ENCODE data around the gene C22orf39.

Gene C22orf39, protein sequence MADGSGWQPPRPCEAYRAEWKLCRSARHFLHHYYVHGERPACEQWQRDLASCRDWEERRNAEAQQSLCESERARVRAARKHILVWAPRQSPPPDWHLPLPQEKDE

DNA sequence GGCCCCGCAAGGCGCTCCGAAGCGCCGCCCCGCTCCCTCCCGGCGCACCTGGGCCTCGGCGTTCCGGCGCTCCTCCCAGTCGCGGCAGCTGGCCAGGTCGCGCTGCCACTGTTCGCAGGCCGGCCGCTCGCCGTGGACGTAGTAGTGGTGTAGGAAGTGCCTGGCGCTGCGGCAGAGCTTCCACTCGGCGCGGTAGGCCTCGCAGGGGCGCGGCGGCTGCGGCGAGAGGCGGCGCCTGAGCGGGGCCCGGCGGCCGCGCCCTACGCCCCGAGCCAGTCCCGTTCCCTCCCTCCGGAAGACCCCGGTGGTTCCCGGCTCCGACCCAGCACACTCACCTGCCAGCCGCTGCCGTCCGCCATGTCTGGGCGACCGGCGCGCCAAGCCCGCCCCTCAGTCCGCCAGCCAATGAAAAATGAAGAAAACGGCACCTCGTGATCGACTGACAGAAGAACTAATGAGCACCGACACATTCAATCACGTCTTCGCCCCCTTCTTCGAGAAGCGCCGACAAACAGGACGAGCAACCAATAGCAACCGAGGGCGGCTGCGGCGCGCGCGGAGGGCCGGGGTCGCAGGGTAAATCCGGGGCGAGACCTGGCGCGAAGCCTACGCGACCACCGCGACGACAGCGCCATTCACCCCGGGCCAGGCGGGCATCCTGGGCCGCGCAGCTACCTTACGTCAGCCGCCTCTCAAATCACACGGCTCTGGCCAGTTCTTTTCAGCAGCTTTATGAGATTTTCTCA, at the start of gene C22orf39:
TSS of gene C22orf39 (minus strand) at position 382 of the 746 bp plus-strand sequence. CDS start at position 359, 23 bp downstream.
- peak; percentile 97 for DNase-seq

DNA sequence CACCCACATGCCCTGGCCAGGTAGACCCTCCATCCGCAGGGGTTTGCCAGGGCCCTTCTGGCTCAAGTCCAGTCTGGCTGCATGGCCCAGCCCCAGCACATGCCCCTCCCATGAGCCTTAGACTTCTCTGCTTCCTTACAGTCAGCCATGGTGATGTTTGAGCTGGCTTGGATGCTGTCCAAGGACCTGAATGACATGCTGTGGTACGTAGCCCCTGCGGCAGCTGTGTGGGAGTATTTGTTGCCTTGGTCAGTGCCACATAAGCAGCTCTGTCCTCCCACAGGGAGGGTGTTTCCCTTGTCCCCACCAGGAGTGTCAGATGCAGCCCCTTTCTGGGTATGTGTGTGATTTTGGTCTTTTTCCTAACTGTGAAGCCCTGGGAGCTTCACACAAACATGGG, 49.7 kb upstream of the C22orf39 start:
- DNase-seq = peak; percentile 17

DNA sequence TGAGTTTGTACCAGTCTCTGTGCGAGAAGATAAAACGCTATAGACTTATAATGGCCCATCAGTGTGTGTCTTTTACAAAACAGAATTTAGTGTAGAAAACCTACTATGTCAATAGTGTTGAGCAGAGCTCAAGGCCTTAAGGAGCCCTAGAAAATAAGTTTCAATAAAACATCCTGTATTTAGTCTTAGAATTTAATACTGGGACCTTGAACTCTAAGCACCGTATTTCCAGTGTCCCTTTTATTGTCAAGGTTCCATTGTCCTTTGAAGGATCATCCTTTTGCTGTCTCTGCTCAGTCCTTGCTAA, 48.8 kb upstream of the C22orf39 start:
- no peak for DNase-seq

DNA sequence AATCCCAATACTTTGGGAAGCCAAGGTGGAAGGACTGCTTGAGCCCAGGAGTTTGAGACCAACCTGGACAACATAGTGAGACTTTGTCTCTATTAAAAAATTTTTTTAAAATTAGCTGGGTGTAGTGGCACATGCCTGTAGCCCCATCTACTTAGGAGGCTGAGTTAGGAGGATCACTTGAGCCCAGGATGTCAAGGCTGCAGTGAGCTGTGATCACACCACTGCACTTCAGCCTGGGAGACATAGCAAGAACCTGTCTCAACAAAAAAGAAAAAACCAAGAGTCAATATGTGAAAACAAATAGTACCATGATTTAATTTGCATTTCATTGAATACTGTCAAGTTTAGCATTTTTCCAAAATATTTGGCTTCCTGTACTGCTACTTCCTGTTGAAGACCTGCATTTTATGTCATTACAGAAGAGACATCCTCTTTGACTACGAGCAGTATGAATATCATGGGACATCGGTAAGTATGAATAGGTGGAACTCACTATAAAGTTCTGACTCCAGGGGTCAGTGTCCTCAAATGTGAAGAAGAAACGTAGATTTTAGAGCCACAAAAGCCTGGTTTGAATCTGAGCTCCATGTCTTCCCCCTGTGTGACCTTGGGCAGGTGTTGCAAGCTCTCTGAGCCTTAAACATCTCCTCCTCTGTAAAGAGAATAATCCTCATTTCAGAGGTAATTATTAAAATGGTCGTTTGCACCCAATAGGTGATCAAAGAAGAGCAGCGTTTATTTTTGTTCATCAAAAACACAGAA, 48.2 kb upstream of the C22orf39 start:
- DNase-seq = no peak

DNA sequence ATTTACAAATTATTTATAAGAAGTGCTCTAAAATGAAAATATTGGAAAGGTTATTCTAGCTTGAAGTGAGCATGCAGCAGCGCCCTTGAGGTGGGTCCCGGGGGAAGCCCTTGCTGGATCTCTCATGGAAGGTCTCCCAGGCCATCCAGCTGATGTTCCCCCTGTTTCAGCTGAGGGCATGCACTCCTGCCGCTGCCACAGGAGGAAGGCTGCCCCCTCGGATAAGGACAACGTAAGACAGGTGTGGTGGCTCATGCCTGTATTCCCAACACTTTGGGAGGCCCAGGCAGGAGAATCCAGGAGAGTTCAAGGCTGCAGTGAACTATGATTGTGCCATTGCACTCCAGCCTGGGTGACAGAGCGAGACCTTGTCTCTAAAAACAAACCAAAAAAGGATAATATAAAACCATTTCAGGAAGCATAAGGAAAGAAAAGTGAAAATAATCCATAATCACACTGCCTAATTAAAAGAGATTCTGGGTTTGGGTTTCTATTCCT, 47.2 kb upstream of the C22orf39 start:
- no peak for DNase-seq

DNA sequence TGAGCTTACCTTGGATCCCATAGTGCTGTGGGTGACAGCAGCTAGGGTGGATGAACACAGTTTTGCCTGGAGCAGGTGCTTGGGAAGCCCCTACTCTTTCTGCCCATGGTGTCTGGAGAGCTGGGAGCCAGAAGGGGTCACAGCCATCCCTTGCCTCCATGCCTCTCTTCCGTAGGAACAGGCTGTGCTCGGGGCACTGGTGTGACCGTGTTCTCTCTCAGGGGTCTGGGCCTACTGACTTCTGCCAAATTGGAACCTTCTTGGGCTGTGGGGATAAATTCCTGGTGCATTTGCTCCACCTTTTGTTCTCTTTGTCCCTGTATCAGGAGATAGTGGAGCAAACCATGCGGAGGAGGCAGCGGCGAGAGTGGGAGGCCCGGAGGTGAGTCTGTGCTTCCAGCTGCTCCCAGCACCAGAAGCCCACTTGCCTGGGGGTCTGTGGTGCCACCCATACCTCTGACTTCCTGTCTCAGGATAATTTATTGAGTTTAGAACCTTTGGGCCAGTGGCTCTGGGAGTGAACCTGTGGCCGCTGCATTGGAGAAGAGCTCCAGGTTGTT, 46.6 kb upstream of the C22orf39 start:
- DNase-seq = no peak

DNA sequence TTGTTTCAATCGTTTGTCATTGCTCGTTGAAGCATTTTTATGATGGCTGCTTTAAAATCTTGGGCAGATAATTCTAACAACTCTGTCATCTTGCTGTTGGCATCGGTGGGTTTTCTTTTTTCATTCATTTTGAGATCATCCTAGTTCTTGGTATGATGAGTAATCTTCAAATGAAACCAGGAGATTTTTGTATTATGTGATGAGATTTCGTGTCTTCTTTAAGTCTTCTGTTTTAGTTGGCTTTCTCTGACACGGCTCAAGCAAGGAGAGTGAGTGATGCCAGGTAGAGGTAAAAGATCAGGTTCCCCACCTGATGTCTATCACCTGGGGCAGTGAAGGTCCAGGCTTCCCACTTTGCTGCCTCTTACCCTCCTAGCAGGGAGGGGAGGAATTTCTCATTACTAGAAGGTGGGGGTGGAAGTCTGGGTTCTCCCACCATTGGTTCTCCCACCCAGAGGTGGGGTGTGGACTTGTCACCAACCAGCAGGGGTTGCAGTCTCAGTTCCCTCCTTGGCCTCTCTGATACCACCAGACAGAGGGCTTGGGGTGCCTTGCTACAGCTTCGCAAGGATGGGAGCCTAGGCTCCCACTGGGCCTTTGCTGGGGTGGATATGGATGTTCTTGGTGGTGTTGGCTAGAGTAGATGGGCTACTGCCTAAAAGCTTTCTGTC, 45.1 kb upstream of the C22orf39 start:
- DNase-seq = no peak

DNA sequence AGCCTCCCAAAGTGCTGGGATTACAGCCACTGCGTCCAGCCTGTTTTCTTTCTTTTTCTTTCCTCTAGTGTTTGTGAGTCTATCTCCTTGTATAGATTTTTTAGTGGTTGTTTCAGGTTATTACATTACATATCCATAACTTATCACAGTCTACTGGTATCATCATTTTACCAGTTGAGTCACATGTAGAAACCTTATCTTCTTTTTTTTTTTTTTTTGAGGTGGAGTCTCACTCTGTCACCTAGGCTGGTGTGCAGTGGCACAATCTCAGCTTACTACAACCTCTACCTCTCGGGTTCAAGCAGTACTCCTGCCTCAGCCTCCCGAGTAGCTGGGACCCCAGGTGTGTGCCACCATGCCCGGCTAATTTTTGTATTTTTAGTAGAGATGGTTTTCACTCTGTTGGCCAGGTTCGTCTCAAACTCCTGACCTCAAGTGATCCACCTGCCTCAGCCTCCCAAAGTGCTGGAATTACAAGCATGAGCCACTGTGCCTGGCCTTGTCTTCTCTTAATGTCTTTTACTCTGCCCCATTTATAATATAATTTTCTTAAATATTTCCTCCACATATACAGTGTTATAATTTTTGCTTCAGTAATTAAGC, 43.2 kb upstream of the C22orf39 start:
- no peak for DNase-seq

DNA sequence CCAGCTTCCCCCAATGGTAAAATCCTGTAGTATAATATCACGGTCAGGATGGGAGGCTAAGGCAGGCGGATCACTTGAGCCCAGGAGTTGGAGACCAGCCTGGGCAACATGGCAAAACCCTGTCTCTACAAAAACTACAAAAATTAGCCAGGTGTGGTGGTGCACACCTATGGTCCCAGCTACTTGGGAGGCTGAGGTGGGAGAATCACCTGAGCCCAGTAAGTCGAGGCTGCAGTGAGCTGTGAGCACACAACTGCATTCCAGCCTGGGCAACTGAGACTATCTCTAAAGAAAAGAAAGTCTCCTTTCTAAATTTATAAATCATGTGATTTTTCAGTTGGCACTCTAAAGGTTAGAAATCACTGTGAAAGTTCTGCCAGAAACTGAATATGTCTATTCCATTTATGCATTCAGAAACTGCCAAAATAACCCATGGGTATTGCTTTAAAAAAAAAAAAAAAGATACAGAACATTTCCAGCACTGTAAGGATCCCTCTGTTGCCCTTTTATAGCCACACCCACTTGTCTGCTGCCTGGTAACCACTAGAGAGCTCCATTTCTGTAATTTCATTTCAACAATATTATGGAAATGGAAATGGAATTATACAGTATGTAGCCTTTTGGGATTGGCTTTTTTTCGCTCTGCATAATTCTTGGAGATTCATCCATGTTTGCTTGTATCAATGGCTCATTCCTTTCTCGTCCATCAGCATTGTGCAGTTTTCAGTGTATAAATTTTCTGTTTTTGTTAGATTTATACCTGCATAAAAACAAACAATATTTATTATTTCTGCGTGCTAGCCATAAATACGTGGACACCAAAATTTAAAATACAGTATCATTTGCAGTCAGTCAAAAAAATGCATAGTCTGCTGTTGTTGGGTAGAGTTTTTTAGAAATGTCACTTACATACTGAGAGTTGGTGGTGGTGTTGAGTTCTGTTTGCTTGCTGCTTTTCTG, 41.7 kb upstream of the C22orf39 start:
- no peak for DNase-seq

DNA sequence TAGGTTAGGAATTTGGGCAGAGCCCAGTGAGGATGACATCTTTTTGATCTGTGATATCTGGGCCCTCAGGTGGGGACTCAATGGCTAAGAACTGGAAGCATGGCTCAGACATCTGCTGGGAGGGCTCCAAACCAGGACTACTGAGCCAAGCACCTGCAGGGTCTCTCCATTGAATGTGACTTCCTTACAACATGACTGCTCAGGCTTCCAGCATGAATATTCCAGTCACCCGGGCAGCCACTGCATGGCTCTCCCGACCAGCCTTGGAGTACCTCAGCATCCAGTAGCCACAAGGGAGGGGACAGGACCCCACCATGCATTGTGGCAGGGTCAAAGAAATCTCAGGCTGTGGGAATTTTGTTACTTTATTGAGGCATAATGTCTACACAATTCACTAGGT, 40.8 kb upstream of the C22orf39 start:
- DNase-seq = no peak

DNA sequence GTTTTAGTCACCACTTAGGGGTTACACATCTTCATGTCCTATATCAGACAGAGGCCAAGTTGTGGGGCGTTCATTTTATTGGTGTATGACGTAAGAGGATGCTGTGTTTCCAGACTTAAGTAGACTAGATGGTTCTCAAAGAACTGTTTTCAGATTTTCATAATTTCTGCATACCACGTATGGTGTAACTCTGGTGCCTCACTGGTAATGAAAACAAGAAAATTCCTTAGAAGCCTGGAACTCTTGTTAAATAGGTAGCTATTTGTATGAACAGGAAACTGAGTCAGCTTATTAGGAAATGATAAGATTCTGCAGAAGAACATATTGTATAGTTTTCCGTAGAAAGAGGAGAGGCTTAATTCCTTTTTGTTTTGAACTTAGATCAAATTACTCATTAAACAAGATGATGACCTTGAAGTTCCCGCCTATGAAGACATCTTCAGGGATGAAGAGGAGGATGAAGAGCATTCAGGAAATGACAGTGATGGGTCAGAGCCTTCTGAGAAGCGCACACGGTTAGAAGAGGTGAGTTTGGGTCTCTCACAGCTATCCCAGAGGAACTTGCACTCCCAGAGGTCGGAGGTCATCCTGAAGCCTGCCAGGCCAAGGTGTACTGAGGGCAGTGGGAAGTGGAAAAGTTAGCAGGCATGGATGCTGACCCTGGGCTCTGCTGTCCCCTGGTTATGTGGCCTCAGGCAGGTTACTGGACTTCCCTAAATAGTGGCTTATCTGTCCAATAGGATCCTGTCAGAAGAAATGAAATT, 36.2 kb upstream of the C22orf39 start:
- no peak for DNase-seq

DNA sequence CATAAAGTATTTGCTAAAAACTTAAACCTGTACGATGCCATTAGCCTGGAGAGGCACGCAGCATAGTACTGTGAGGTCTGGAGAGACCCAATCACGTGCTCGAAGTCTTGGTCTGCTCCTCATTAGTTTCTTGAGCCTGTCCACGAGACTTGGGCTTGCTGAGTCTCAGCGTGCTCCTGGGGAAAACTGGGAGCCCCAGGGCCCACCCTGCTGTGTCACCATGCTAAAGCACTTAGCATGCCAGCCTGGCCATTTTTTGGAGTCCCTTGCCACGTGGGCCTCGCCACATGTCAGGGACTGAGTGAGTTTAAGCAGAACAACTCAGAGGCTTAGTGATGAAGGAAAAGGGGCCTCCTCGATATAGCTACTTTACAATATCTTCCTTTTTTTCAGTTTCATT, 34.8 kb upstream of the C22orf39 start:
- no peak for DNase-seq

DNA sequence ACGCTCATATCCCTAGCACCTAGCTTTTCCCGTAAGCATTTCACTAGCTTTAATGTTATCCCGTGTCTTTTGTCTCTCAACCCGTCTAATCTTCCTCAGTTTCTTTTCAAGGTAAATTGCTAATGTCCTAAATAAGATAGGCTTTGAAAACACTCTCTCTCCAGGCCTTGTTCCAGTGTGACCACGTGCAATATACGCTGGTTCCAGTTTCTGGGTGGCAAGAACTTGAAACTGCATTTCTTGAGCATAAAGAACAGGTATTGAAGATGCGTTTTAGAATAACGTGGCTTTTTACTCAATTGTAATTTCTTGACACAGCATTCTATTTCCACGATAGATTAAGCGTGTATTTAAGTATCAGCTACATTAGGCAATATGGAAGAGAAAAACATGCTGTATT, 33.3 kb upstream of the C22orf39 start:
- DNase-seq = no peak

DNA sequence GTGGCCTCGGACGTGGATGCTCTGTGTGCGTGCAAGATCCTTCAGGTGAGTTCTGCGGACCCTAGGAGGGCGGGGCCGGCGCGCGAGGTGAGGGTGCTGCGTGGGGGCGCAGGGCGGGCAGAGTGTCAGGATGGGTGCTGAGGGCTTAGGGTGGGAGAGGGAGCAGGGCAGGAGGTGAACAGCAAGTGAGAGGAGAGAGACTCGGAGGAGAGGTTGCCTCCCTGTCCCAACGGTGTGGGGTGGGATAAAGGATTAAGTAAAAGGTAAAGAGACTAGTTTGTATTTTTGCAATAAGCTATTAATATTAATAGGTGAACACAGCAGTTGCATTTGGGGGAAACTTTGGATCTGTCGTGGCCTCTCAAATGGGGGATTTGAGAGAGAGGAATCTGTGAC, 32.7 kb upstream of the C22orf39 start:
- no peak for DNase-seq

DNA sequence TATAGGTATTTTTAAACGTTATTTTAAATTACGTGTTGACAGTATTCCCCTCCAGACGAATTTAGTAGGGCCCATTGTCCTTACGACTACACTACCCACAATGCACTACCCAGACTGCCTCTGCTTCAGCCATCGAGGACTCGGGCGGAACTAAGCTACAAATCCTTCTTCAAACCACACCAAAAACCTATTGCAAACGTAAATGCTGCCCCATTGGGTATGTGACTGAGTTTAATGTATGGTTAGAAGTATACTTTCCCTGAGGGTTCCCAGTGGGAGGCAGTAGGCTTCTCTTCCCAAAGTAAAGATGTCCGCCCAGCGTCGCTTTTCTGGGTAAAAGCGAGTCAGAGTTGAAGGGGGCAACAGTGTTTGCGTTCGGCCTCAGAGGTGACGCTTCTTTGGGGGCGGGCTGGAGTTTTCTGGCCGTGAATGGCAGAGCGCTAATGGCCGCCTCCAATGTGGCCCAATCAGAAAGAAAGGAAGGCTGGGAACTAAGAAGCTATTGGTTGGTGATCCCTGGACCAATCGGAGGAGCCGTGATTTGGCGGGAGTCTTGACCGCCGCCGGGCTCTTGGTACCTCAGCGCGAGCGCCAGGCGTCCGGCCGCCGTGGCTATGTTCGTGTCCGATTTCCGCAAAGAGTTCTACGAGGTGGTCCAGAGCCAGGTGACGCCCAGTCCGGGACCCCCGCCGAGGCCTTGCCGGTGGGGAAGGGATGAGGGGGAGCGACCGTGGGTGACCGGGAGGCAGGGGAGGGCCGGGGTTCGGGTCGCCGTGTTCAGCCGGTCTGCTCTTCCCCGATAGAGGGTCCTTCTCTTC, 32.1 kb upstream of the C22orf39 start, which contains the start of gene CDC45:
TSS of gene CDC45 (plus strand) at position 566 of the 818 bp plus-strand sequence. CDS start at position 615, 49 bp downstream.
- peak; percentile 97 for DNase-seq

DNA sequence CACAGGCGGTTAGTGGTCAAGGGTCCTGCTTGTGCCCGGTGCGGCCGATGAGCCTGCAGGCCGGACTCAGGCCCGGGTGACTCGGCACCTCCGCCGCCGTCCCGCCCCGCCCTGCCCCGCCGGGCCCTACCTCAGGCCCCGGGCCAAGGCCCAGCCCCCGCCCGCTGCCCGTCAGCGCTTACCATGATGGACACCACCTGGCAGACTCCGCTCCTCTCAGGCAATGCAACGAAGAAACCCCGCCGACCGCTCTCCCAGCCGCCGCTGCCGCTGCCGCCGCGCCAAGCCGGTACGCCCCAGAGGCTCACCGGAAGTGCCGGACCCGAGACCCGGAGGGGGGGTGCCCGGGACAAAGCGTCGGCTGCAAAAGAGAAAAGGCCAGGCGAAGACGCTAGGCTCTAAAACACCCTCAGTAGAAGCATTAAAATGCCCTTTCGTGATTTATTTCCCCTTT, 31.4 kb upstream of the C22orf39 start, which contains the start of gene UFD1:
TSS of gene UFD1 (minus strand) at position 293 of the 454 bp plus-strand sequence. CDS start at position 185, 108 bp downstream.
- DNase-seq = peak; percentile 82

DNA sequence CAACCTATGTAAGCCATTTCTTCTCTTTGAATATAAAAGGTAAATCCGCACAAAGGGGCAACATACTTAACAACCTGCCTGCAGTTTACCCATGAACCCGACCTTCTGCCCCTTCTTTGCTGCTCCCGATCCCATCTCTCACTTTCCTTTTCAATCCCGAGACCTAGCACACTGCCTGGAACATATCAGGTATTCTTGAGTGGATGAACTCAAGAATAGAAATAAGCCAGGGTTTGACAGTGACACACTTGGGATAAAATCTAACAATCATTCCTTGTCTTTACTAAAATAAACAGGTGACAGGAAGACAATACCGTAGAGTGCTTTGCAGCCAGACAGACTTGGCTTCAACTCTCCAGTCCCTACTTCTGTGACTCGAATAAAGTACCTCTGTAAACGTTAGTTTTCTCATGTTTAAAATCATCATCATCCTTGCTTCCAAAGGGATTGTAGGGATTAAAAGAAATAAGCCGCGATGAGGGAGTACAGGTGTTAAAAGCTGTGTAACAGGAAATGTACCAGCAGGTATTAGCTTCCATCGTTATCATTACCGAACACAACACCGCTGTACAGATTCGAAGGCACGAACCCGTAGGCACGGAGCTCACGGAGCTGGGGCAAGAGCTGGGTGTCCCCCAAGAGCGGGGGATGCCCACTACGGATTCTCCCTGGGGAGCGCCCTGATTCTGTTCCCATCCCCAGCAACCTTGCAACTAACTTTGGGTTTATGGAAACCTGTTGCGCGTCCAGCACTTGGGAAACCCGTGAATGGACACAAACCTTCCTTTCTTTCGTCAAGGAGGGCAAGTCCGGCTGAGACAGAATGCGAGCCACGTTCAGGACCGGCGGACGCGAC, 30.8 kb upstream of the C22orf39 start:
- no peak for DNase-seq

DNA sequence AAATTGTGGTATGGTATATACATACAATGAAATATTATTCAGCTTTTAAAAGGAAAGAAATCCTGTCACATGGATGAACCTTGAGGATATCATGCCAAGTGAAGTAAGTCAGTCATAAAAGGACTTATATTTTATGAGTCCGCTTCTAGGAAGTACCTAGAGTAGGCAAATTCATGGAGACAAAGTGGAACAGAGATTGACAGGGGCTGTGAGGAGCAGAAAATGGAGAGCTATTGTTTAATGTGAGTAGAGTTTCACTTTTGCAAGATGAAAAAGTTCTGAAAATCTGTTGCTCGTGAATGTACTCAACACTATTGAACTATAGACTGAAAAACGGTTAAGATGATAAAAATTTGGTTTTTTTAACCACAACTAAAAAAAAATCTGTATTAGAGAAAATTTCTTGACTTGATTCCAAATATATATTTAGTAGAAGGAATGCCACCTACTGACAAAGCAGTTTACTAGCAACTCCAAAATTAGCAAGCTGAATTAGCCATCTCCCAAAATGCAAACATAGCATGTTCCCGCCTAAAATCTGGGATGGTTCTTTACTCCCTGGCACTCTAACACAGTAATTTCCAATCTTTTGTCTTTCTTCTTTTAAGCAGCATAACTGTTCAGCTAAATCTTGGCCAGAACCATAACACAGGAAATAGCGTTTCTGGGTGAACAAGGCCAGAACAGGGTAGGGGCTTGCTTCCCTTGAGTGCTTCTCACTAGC, 30.0 kb upstream of the C22orf39 start:
- DNase-seq = no peak

All from NCI-H1105 treated with DMSO at 0.1 percent for 48 hours (cell line).